ENCODE measurements around the gene SPG11. TPM values are rescaled to one million over a fixed set of nuclear protein-coding genes. Genes with fewer than 3 reads are reported as not detected.
"Not testable (repeated sequence)": the region's sequence is repeated elsewhere in the genome, so short reads cannot be mapped to it uniquely, and the experiment has no call there.

The SPG11 gene
- total and polyA plus RNA-seq, 2 donors (not counting 1 experiment from before 2014, with no cell fraction given) = 134 to 219 TPM

GRCh38 chr15:44545913-44546802 lies 117.3 kb downstream of the SPG11 start:
- H3K36me3 ChIP-seq (replicated peaks in 1 of 2; ENCODE audit: control extremely low read depth in 1 of 2, control insufficient read depth in 1 of 2, extremely low read depth in 1 of 2, insufficient read depth in 2 of 2, low read length in 1 of 2) = peaks cover 0 to 22% of the 10 kb centered on the region in 2 experiments
- H3K4me2 ChIP-seq (replicated peaks; ENCODE audit: low read depth, low read length, poor library complexity, severe bottlenecking) = no peak overlapping the region
- H3K27me3 ChIP-seq (replicated peaks in 1 of 4; ENCODE audit: control extremely low read depth in 1 of 4, control insufficient read depth in 3 of 4, insufficient read depth in 4 of 4, low read length in 3 of 4) = no peaks in the 10 kb centered on the region
- DNase-seq = peak; percentile 30
- peak; percentile 17 for ATAC-seq (ENCODE audit: low read depth)
- H3K4me3 Mint-ChIP-seq = peak overlapping the region; percentile 29
- WGBS (ENCODE audit: insufficient coverage) = 71% methylated on average over 1 of the region's 5 CpGs
- peaks cover 11 to 14% of the 10 kb centered on the region in 2 donors for H3K4me1 ChIP-seq (ENCODE audit: control insufficient read depth in 2 of 2, insufficient read depth in 2 of 2, low read length in 2 of 2)
- intact Hi-C loops (cut with micrococcal nuclease) = no loop called here
- no peaks in the 10 kb centered on the region for H3K27me3 Mint-ChIP-seq
- no peak overlapping the region for H3K9ac ChIP-seq (ENCODE audit: low read length)
- POLR2A ChIA-PET = interaction anchor here (0.6 to 1.3 kb wide), 2 partner anchors 9 to 24 kb away, joined by 3 to 4 read pairs; no protein-coding TSS in a partner anchor
- H3K27ac ChIP-seq (ENCODE audit: low read length in 2 of 2) = peak overlapping the region in 1 of 2 donors; percentile 20
- H3K9me3 Mint-ChIP-seq (ENCODE audit: insufficient read depth) = no peaks in the 10 kb centered on the region
- no peak for TF ChIP-seq EZH2 (IDR thresholded peaks at IDR 0.05; ENCODE audit: borderline replicate concordance, insufficient read depth, low read depth, low read length, poor library complexity, severe bottlenecking)
- peak; percentile 21 for TF ChIP-seq CTCF (IDR thresholded peaks at IDR 0.05)
- peak overlapping the region; percentile 41 for H3K27ac Mint-ChIP-seq
- peaks cover 61% of the 10 kb centered on the region for H4K20me1 ChIP-seq (ENCODE audit: control insufficient read depth, insufficient read depth, low read length, poor library complexity, severe bottlenecking)
- no peak overlapping the region for H3K4me3 ChIP-seq (ENCODE audit: control extremely low read depth in 1 of 5, extremely low read depth in 1 of 5, insufficient read depth in 1 of 5, low read depth in 2 of 5, low read length in 4 of 5)
- H3K4me1 Mint-ChIP-seq = peaks cover 48% of the 10 kb centered on the region
- no peak overlapping the region for H2AFZ ChIP-seq (ENCODE audit: insufficient read depth, low read depth, low read length, poor library complexity, severe bottlenecking)
- H3K79me2 ChIP-seq (ENCODE audit: control insufficient read depth, insufficient read depth, low read length) = peaks cover 76% of the 10 kb centered on the region
- H3K9me3 ChIP-seq (ENCODE audit: control extremely low read depth in 1 of 3, control insufficient read depth in 2 of 3, insufficient read depth in 1 of 3, low read length in 2 of 3) = no peaks in the 10 kb centered on the region
- CTCF ChIA-PET = interaction anchor here (1.0 to 2.0 kb wide), 5 partner anchors 9 to 39 kb away, joined by 3 to 12 read pairs (median 6); partner anchors contain the start of gene EIF3J

- H3K9me3 Mint-ChIP-seq (ENCODE audit: insufficient read depth); H3K4me3 Mint-ChIP-seq; H3K4me2 ChIP-seq (replicated peaks; ENCODE audit: low read depth, low read length, poor library complexity, severe bottlenecking); H3K9me3 ChIP-seq (ENCODE audit: control extremely low read depth in 1 of 3, control insufficient read depth in 2 of 3, insufficient read depth in 1 of 3, low read length in 2 of 3); H3K27ac ChIP-seq (ENCODE audit: low read length in 2 of 2); H3K4me3 ChIP-seq (ENCODE audit: control extremely low read depth in 1 of 5, extremely low read depth in 1 of 5, insufficient read depth in 1 of 5, low read depth in 2 of 5, low read length in 4 of 5); H3K9ac ChIP-seq (ENCODE audit: low read length); ATAC-seq (ENCODE audit: low read depth); H3K27me3 Mint-ChIP-seq; H3K4me1 ChIP-seq (ENCODE audit: control insufficient read depth in 2 of 2, insufficient read depth in 2 of 2, low read length in 2 of 2); intact Hi-C loops (cut with micrococcal nuclease); POLR2A ChIA-PET; H3K27me3 ChIP-seq (replicated peaks in 1 of 4; ENCODE audit: control extremely low read depth in 1 of 4, control insufficient read depth in 3 of 4, insufficient read depth in 4 of 4, low read length in 3 of 4); H2AFZ ChIP-seq (ENCODE audit: insufficient read depth, low read depth, low read length, poor library complexity, severe bottlenecking); DNase-seq; H3K27ac Mint-ChIP-seq: not testable (repeated sequence)
- CTCF ChIA-PET = interaction anchor here (0.6 kb wide), 2 partner anchors 34 to 153 kb away, joined by 3 read pairs; no protein-coding TSS in a partner anchor
- 100% methylated on average over 1 of the region's 5 CpGs for WGBS (ENCODE audit: insufficient coverage)
- peaks cover 57% of the 10 kb centered on the region for H4K20me1 ChIP-seq (ENCODE audit: control insufficient read depth, insufficient read depth, low read length, poor library complexity, severe bottlenecking)
- H3K4me1 Mint-ChIP-seq = peaks cover 46% of the 10 kb centered on the region
- peaks cover 0 to 31% of the 10 kb centered on the region in 2 experiments for H3K36me3 ChIP-seq (replicated peaks in 1 of 2; ENCODE audit: control extremely low read depth in 1 of 2, control insufficient read depth in 1 of 2, extremely low read depth in 1 of 2, insufficient read depth in 2 of 2, low read length in 1 of 2)
- peaks cover 86% of the 10 kb centered on the region for H3K79me2 ChIP-seq (ENCODE audit: control insufficient read depth, insufficient read depth, low read length)
Measured at GRCh38 chr15:44544745-44545144, 118.7 kb downstream of the SPG11 start.
